D721Med (cell line): ENCODE measurements around the gene TNFAIP2.

ENCODE experiments used
- DNase-seq: peaks from one replicate; pipeline ENCODE4 v3.0.0; 2011; ENCODE audit warnings: low spot score; ENCODE audit not compliant: insufficient read length
- FAIRE-seq: peaks from 2 replicates; lab custom pipeline; 2011; peaks lifted over from hg19 to GRCh38; lab: Jason Lieb, UNC
- CTCF ChIP-seq: IDR thresholded peaks from 2 replicates; pipeline ENCODE4 v1.5.1; 2012; ENCODE audit warnings: mild to moderate bottlenecking, control low read depth; ENCODE audit not compliant: insufficient read depth; ENCODE audit errors: missing control alignments

Gene TNFAIP2

DNA sequence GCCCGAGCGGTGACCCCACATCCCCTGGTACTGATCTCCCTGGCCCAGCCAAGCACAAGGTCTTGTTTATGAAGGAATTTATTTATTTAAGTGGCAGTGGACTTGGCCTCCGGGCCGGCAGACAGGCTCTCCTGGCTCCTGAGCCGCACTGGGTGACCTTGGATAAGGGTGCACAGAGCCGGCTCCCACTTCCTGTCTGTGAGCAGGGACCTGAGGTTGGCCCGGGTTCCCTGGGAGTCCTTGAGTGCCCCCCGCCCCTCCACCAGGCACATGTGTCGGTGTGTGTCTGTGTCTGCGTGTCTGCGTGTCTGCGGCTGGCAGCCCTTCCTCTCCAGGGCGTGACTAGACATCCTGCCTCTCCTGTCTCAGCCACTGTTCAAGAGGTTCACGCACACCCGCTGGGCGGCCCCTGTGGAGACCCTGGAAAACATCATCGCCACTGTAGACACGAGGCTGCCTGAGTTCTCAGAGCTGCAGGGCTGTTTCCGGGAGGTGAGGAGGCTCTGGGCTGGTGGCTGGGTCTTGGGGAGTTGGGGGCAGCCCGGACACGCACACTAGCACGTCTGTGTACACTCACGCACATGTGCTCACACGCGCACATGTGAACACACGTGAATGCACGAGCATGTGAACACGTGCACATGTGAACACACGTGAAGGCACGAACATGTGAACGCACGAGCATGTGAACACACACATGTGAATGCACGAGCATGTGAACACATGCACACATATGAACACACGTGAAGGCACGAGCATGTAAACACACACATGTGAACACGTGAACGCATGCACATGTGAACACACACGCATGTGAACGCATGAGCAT lies 9.3 kb downstream of the TNFAIP2 start:
- no peak for TF ChIP-seq CTCF
- FAIRE-seq: no peak
- no peak for DNase-seq

DNA sequence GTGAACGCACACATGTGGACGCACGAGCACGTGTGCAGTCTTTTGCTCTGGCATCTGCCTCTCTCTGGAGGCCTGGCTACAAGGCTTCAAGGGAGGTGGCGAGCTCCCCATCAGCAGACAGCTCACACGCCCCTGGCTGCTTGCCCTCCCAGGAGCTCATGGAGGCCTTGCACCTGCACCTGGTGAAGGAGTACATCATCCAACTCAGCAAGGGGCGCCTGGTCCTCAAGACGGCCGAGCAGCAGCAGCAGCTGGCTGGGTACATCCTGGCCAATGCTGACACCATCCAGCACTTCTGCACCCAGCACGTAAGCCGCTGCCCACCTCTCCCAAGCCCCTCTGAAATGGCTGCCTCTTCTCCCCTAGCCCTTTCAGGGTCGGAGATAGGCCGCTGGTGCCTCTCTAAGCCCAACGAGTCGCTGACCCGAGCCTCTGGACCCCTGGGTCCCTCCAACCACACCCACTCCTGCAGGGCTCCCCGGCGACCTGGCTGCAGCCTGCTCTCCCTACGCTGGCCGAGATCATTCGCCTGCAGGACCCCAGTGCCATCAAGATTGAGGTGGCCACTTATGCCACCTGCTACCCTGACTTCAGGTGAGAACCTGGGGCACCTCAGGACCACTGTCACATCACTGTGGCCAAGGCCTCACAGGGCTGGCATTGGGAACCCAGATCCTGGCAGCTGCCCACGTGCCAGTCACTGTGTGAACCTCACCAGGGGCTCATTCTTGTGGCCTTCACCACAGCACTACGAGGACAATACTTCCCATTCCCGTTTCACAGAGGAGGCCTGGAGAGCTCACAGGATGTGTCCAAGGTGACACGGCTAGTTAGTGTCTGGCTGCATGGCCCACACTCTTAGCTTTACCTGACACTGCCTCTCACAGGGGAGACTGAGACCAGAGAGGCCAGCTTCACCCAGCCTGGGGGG lies 10.2 kb downstream of the TNFAIP2 start:
- FAIRE-seq (no peak), DNase-seq (no peak)
- TF ChIP-seq CTCF: no peak

GRCh38 chr14:103134405-103134804 lies 11.1 kb downstream of the TNFAIP2 start:
- FAIRE-seq (no peak), DNase-seq (no peak)
- no peak for TF ChIP-seq CTCF

- DNase-seq: no peak
- TF ChIP-seq CTCF: no peak
- FAIRE-seq: no peak
Measured at GRCh38 chr14:103134919-103135318, 11.7 kb downstream of the TNFAIP2 start.

GRCh38 chr14:103135333-103136260 lies 12.3 kb downstream of the TNFAIP2 start:
- TF ChIP-seq CTCF: no peak
- DNase-seq (no peak), FAIRE-seq (no peak)

- no peak for FAIRE-seq
- no peak for TF ChIP-seq CTCF
- DNase-seq: no peak
Measured at GRCh38 chr14:103136388-103137271, 13.4 kb downstream of the TNFAIP2 start.
